NCI-H2029 (cell line): ENCODE data around the gene KRTAP4-2.
"Not testable (repeated sequence)": the region's sequence is repeated elsewhere in the genome, so short reads cannot be mapped to it uniquely, and the experiment has no call there.

Experiments
- DNase-seq: peaks from one replicate; lab custom pipeline; 2025; lab: John Stamatoyannopoulos, UW

KRTAP4-2 gene

GRCh38 chr17:41160648-41161047 is 17.4 kb downstream of the KRTAP4-2 start, which contains the start of gene KRTAP4-4:
Gene KRTAP4-4 (minus strand): TSS chr17:41160748. CDS start chr17:41160691, 57 bp downstream.
- no peak for DNase-seq

- not testable (repeated sequence) for DNase-seq
Measured at GRCh38 chr17:41160190-41160589, 17.8 kb downstream of the KRTAP4-2 start.

- DNase-seq: no peak
Measured at GRCh38 chr17:41153856-41154255, 24.2 kb downstream of the KRTAP4-2 start.

GRCh38 chr17:41151525-41151924 is 26.5 kb downstream of the KRTAP4-2 start:
- DNase-seq: no peak

GRCh38 chr17:41150026-41150425 is 28.0 kb downstream of the KRTAP4-2 start:
- no peak for DNase-seq

- no peak for DNase-seq
Measured at GRCh38 chr17:41149652-41149985, 28.4 kb downstream of the KRTAP4-2 start, which contains the start of gene KRTAP4-5. Gene KRTAP4-5 (minus strand): TSS chr17:41149825. CDS start chr17:41149767, 58 bp downstream.

- DNase-seq: not testable (repeated sequence)
Measured at GRCh38 chr17:41148971-41149651, 28.9 kb downstream of the KRTAP4-2 start.

- DNase-seq: no peak
Measured at GRCh38 chr17:41147531-41148204, 30.4 kb downstream of the KRTAP4-2 start.

- no peak for DNase-seq
Measured at GRCh38 chr17:41145261-41145660, 32.8 kb downstream of the KRTAP4-2 start.

- DNase-seq: no peak
Measured at GRCh38 chr17:41144846-41145245, 33.2 kb downstream of the KRTAP4-2 start.

GRCh38 chr17:41141361-41141760 is 36.7 kb downstream of the KRTAP4-2 start:
- no peak for DNase-seq

- DNase-seq: no peak
Measured at GRCh38 chr17:41140360-41141131, 37.5 kb downstream of the KRTAP4-2 start, which contains the start of gene KRTAP4-6. Gene KRTAP4-6 (minus strand): TSS chr17:41140544. CDS start chr17:41140487, 57 bp downstream.

- DNase-seq: not testable (repeated sequence)
Measured at GRCh38 chr17:41139865-41140264, 38.2 kb downstream of the KRTAP4-2 start.

- no peak for DNase-seq
Measured at GRCh38 chr17:41133880-41134735, 43.9 kb downstream of the KRTAP4-2 start.

- DNase-seq: no peak
Measured at GRCh38 chr17:41131979-41132378, 46.0 kb downstream of the KRTAP4-2 start.
